Activated gamma-delta T cell treated with Interleukin-2 at 50 U/mL for 16 hours (primary cell): ENCODE results near the gene KRTAP12-1.
"Not testable (repeated sequence)": the region's sequence is repeated elsewhere in the genome, so short reads cannot be mapped to it uniquely, and the experiment has no call there.

Experiments used
- DNase-seq: peaks from one replicate; pipeline ENCODE4 v3.0.0-alpha.2; 2020

The KRTAP12-1 gene

GRCh38 chr21:44664691-44665090 lies 17.3 kb downstream of the KRTAP12-1 start:
- no peak for DNase-seq

GRCh38 chr21:44661567-44661966 lies 20.4 kb downstream of the KRTAP12-1 start:
- DNase-seq: not testable (repeated sequence)

- no peak for DNase-seq
Observed at GRCh38 chr21:44658913-44659595, 22.9 kb downstream of the KRTAP12-1 start.

- DNase-seq: no peak
Observed at GRCh38 chr21:44658541-44658910, 23.4 kb downstream of the KRTAP12-1 start.

GRCh38 chr21:44657635-44658540 lies 24.1 kb downstream of the KRTAP12-1 start, which contains the start of gene KRTAP12-3:
Gene KRTAP12-3, plus strand, starts transcription at chr21:44657932. Its CDS starts 48 bp downstream, at chr21:44657980.
- peak; percentile 49 for DNase-seq

- no peak for DNase-seq
Observed at GRCh38 chr21:44656868-44657267, 25.1 kb downstream of the KRTAP12-1 start.

- DNase-seq: no peak
Observed at GRCh38 chr21:44654576-44655175, 27.3 kb downstream of the KRTAP12-1 start, which contains the start of gene KRTAP12-4. Gene KRTAP12-4, minus strand, starts transcription at chr21:44654659. Its CDS starts 45 bp downstream, at chr21:44654614.

- DNase-seq: peak; percentile 67
Observed at GRCh38 chr21:44653656-44654575, 28.0 kb downstream of the KRTAP12-1 start.

GRCh38 chr21:44653123-44653522 lies 28.8 kb downstream of the KRTAP12-1 start:
- DNase-seq: no peak

- no peak for DNase-seq
Observed at GRCh38 chr21:44650973-44651675, 30.8 kb downstream of the KRTAP12-1 start.

GRCh38 chr21:44650265-44650972 lies 31.5 kb downstream of the KRTAP12-1 start:
- DNase-seq: no peak

GRCh38 chr21:44649521-44650100 lies 32.4 kb downstream of the KRTAP12-1 start:
- no peak for DNase-seq

- DNase-seq: no peak
Observed at GRCh38 chr21:44648557-44649311, 33.2 kb downstream of the KRTAP12-1 start.

GRCh38 chr21:44647222-44647552 lies 34.8 kb downstream of the KRTAP12-1 start:
- DNase-seq: no peak

GRCh38 chr21:44646366-44647221 lies 35.4 kb downstream of the KRTAP12-1 start, which contains the start of gene KRTAP10-11:
Gene KRTAP10-11, plus strand, starts transcription at chr21:44646414. Its CDS starts 45 bp downstream, at chr21:44646459.
- not testable (repeated sequence) for DNase-seq

GRCh38 chr21:44644878-44645277 lies 37.1 kb downstream of the KRTAP12-1 start:
- DNase-seq: no peak

- DNase-seq: no peak
Observed at GRCh38 chr21:44643741-44644310, 38.1 kb downstream of the KRTAP12-1 start.

GRCh38 chr21:44640761-44641160 lies 41.2 kb downstream of the KRTAP12-1 start:
- DNase-seq: no peak

- DNase-seq: no peak
Observed at GRCh38 chr21:44639331-44639655, 42.7 kb downstream of the KRTAP12-1 start.
